CD4-positive, alpha-beta T cell treated with Interleukin-6 for 4 hours (primary cell): ENCODE measurements around the gene SHB.

Experiments used
- DNase-seq: peaks from one replicate; pipeline ENCODE4 v3.0.0-alpha.2; 2020; ENCODE audit warnings: mixed read lengths

SHB gene

GRCh38 chr9:38039907-38040682 lies 28.9 kb downstream of the SHB start:
- no peak for DNase-seq

GRCh38 chr9:38039090-38039906 lies 29.7 kb downstream of the SHB start:
- no peak for DNase-seq

- DNase-seq = no peak
Observed at GRCh38 chr9:38038307-38039089, 30.5 kb downstream of the SHB start.

- DNase-seq = no peak
Observed at GRCh38 chr9:38037981-38038306, 31.1 kb downstream of the SHB start.

GRCh38 chr9:38036359-38037084 lies 32.5 kb downstream of the SHB start:
- DNase-seq = no peak

- no peak for DNase-seq
Observed at GRCh38 chr9:38035873-38036272, 33.2 kb downstream of the SHB start.

GRCh38 chr9:38033941-38034340 lies 35.1 kb downstream of the SHB start:
- no peak for DNase-seq

GRCh38 chr9:38032266-38033110 lies 36.5 kb downstream of the SHB start:
- no peak for DNase-seq

GRCh38 chr9:38031594-38031993 lies 37.4 kb downstream of the SHB start:
- DNase-seq = no peak

GRCh38 chr9:38030658-38031057 lies 38.4 kb downstream of the SHB start:
- no peak for DNase-seq

- DNase-seq = no peak
Observed at GRCh38 chr9:38029915-38030638, 39.0 kb downstream of the SHB start.

GRCh38 chr9:38027714-38028113 lies 41.3 kb downstream of the SHB start:
- no peak for DNase-seq

- DNase-seq = no peak
Observed at GRCh38 chr9:38026840-38027527, 42.0 kb downstream of the SHB start.

- DNase-seq = no peak
Observed at GRCh38 chr9:38026021-38026809, 42.8 kb downstream of the SHB start.

GRCh38 chr9:38025166-38025565 lies 43.9 kb downstream of the SHB start:
- DNase-seq = no peak

- DNase-seq = no peak
Observed at GRCh38 chr9:38024036-38024681, 44.9 kb downstream of the SHB start.

- no peak for DNase-seq
Observed at GRCh38 chr9:38023661-38024035, 45.4 kb downstream of the SHB start.

GRCh38 chr9:38022995-38023394 lies 46.0 kb downstream of the SHB start:
- DNase-seq = no peak

- DNase-seq = no peak
Observed at GRCh38 chr9:38022203-38022895, 46.7 kb downstream of the SHB start.
